DMS114 treated with DMSO at 0.1 percent for 48 hours (cell line): ENCODE measurements around the gene MBP.

Source experiments
- DNase-seq: peaks from one replicate; lab custom pipeline; 2025; ENCODE audit not compliant: unreplicated experiment; lab: John Stamatoyannopoulos, UW

Gene MBP

GRCh38 chr18:77132369-77133050 is at the start of gene MBP:
Gene MBP, minus strand, starts transcription at chr18:77132783. Its CDS starts 27,522 bp downstream, at chr18:77105261.
- no peak for DNase-seq

- DNase-seq: no peak
These were observed 49.5 kb upstream of the MBP start for GRCh38 chr18:77181950-77182707.

- DNase-seq: no peak
These were observed 46.0 kb upstream of the MBP start for GRCh38 chr18:77178559-77178958.

- DNase-seq: no peak
These were observed 44.4 kb upstream of the MBP start for GRCh38 chr18:77177009-77177408.

GRCh38 chr18:77173275-77174030 is 40.9 kb upstream of the MBP start:
- DNase-seq: no peak

GRCh38 chr18:77170890-77171410 is 38.4 kb upstream of the MBP start:
- DNase-seq: no peak

- no peak for DNase-seq
These were observed 36.3 kb upstream of the MBP start for GRCh38 chr18:77168811-77169311.

GRCh38 chr18:77167251-77167650 is 34.7 kb upstream of the MBP start:
- DNase-seq: no peak

- no peak for DNase-seq
These were observed 33.9 kb upstream of the MBP start for GRCh38 chr18:77166523-77166922.

- DNase-seq: no peak
These were observed 33.1 kb upstream of the MBP start for GRCh38 chr18:77165503-77166188.

- no peak for DNase-seq
These were observed 32.3 kb upstream of the MBP start for GRCh38 chr18:77164763-77165485.

- DNase-seq: no peak
These were observed 31.4 kb upstream of the MBP start for GRCh38 chr18:77164026-77164425.

- no peak for DNase-seq
These were observed 30.0 kb upstream of the MBP start for GRCh38 chr18:77162580-77162979.

GRCh38 chr18:77161961-77162360 is 29.4 kb upstream of the MBP start:
- no peak for DNase-seq

GRCh38 chr18:77161383-77161782 is 28.8 kb upstream of the MBP start:
- no peak for DNase-seq

GRCh38 chr18:77160515-77160914 is 27.9 kb upstream of the MBP start:
- DNase-seq: no peak

- DNase-seq: no peak
These were observed 24.7 kb upstream of the MBP start for GRCh38 chr18:77157312-77157711.

GRCh38 chr18:77155031-77155430 is 22.4 kb upstream of the MBP start:
- DNase-seq: no peak

- DNase-seq: no peak
These were observed 20.8 kb upstream of the MBP start for GRCh38 chr18:77153404-77153803.
